Keratinocyte (primary cell): ENCODE measurements around the gene SCN2B.

Experiments used
- EZH2 ChIP-seq: IDR thresholded peaks from one replicate; pipeline ENCODE4 v1.6.1; 2012; ENCODE audit warnings: inconsistent platforms, mild to moderate bottlenecking, low read length, moderate library complexity
- TF ChIP-seq, protein P1 (sequence below), 3 experiments: IDR thresholded peaks in 1 of 3; conservative IDR thresholded peaks in 1 of 3; optimal IDR thresholded peaks in 1 of 3; 2 replicates in 2 of 3; 3 replicates in 1 of 3; pipeline versions ENCODE3 to v1.5.1; 2011; ENCODE audit warnings: low read length in 3 of 3, mild to moderate bottlenecking in 3 of 3, moderate library complexity in 2 of 3, control low read depth in 1 of 3, inconsistent platforms in 1 of 3; ENCODE audit not compliant: insufficient read depth in 2 of 3; ENCODE audit errors: extremely low read depth in 1 of 3

- TF ChIP-seq, protein P1, sequence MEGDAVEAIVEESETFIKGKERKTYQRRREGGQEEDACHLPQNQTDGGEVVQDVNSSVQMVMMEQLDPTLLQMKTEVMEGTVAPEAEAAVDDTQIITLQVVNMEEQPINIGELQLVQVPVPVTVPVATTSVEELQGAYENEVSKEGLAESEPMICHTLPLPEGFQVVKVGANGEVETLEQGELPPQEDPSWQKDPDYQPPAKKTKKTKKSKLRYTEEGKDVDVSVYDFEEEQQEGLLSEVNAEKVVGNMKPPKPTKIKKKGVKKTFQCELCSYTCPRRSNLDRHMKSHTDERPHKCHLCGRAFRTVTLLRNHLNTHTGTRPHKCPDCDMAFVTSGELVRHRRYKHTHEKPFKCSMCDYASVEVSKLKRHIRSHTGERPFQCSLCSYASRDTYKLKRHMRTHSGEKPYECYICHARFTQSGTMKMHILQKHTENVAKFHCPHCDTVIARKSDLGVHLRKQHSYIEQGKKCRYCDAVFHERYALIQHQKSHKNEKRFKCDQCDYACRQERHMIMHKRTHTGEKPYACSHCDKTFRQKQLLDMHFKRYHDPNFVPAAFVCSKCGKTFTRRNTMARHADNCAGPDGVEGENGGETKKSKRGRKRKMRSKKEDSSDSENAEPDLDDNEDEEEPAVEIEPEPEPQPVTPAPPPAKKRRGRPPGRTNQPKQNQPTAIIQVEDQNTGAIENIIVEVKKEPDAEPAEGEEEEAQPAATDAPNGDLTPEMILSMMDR (optimal IDR thresholded peaks at IDR 0.05 in 1 of 3, IDR thresholded peaks at IDR 0.05 in 1 of 3, conservative IDR thresholded peaks at IDR 0.05 in 1 of 3; ENCODE audit: extremely low read depth in 1 of 3, insufficient read depth in 2 of 3, low read length in 3 of 3) = no peak
- TF ChIP-seq EZH2 = no peak
Measured at GRCh38 chr11:118169300-118170140, 6.9 kb downstream of the SCN2B start.
